ENCODE data around the gene SETBP1.

Gene SETBP1

DNA sequence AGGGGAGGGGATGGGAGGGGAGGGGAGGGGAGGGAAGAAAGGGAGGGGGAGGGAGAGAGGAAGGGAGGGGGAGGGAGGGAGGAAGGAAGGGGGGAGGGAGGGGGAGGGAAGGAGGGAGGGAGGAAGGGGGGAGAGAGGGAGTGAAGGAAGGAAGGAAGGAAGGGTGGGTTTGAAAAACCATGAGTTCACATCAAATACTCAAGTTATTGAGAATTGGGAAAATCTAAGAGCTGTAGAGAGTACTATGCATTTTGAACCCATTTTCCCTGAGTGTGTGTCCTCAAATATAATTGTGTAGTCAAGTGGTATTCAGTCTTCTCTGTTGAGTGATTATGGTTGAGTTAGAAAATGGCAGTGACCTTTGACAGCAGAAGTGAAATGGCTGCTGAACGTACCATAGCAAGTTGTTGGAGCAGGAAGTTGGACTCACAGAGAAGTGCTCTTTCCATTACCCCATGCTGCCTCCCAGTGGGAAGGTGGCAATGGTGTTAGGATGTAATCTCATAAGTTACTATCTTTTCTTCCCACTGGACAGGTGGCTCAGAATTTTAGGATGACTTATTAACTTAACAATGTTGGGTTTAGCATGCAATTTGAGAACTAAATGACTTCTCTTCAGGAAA is 214.6 kb downstream of the SETBP1 start:
- no peak overlapping the region for H3K4me2 ChIP-seq (ENCODE audit: low read length)
- H3K4me1 ChIP-seq (ENCODE audit: insufficient read depth, low read length, severe bottlenecking): no peaks in the 10 kb centered on the region
- no peaks in the 10 kb centered on the region for H3K9me2 ChIP-seq (ENCODE audit: low read depth, low read length)
- H2AFZ ChIP-seq (ENCODE audit: low read length): no peak overlapping the region
- H3K36me3 ChIP-seq (ENCODE audit: insufficient read depth, low read length): peaks cover 9% of the 10 kb centered on the region; the same call in 1 of the 2 replicates
- H3F3A ChIP-seq (ENCODE audit: insufficient read depth, low read length): no peaks in the 10 kb centered on the region
- H3K9me3 ChIP-seq (ENCODE audit: low read length): 0 out of 2 replicates have a peak, but pooled peaks cover 4% of the 10 kb centered on the region
- no peak overlapping the region for H3K4me3 ChIP-seq (ENCODE audit: low read depth, low read length, poor library complexity, severe bottlenecking)
- H4K20me1 ChIP-seq (ENCODE audit: insufficient read depth, low read length): no peaks in the 10 kb centered on the region
- no peak overlapping the region for H3K27ac ChIP-seq (ENCODE audit: low read depth, low read length, poor library complexity, severe bottlenecking)
- no peaks in the 10 kb centered on the region for H3K27me3 ChIP-seq (ENCODE audit: insufficient read depth, low read length)
- H3K79me2 ChIP-seq (ENCODE audit: insufficient read depth, low read length): no peaks in the 10 kb centered on the region
- TF ChIP-seq CTCF (IDR thresholded peaks at IDR 0.05; ENCODE audit: low read length) (peak; percentile 48), EZH2 (IDR thresholded peaks at IDR 0.05; ENCODE audit: borderline replicate concordance, low read length) (no peak)
- no peak overlapping the region for H3K9ac ChIP-seq (ENCODE audit: low read length)

GRCh38 chr18:44896846-44897245 is 216.2 kb downstream of the SETBP1 start:
- Histone ChIP-seq H3K4me1 (ENCODE audit: insufficient read depth, low read length, severe bottlenecking) (no peaks in the 10 kb centered on the region), H3F3A (ENCODE audit: insufficient read depth, low read length) (no peaks in the 10 kb centered on the region), H3K4me2 (ENCODE audit: low read length) (no peak overlapping the region), H3K9me2 (ENCODE audit: low read depth, low read length) (no peaks in the 10 kb centered on the region), H3K36me3 (ENCODE audit: insufficient read depth, low read length) (no peaks in the 10 kb centered on the region), H3K9ac (ENCODE audit: low read length) (no peak overlapping the region), H3K27ac (ENCODE audit: low read depth, low read length, poor library complexity, severe bottlenecking) (no peak overlapping the region), H3K79me2 (ENCODE audit: insufficient read depth, low read length) (no peaks in the 10 kb centered on the region), H2AFZ (ENCODE audit: low read length) (no peak overlapping the region), H4K20me1 (ENCODE audit: insufficient read depth, low read length) (no peaks in the 10 kb centered on the region), H3K27me3 (ENCODE audit: insufficient read depth, low read length) (no peaks in the 10 kb centered on the region), H3K4me3 (ENCODE audit: low read depth, low read length, poor library complexity, severe bottlenecking) (no peak overlapping the region), H3K9me3 (ENCODE audit: low read length) (no peaks in the 10 kb centered on the region)
- TF ChIP-seq CTCF (IDR thresholded peaks at IDR 0.05; ENCODE audit: low read length) (no peak), EZH2 (IDR thresholded peaks at IDR 0.05; ENCODE audit: borderline replicate concordance, low read length) (no peak)

DNA sequence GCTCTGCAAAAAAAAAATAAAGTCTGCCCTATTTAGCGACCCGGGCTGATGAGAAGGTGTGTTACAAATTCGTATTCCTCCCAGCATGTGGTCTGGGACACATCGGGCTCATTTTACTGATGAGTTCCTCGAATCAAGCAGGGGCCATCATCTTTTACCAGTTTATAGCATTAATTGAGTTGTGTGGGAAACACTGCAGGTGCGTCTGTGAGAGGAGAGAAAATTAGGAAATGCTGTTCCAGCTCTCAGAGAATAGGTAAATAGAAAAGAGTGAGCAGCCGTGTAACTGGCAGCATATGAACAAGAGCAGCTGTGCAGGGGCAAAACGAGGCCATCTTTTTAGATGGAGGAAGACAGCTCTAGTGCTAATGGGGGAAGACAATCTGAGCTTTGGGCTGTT is 216.7 kb downstream of the SETBP1 start:
- Histone ChIP-seq H3K36me3 (ENCODE audit: insufficient read depth, low read length) (no peaks in the 10 kb centered on the region), H3K9me2 (ENCODE audit: low read depth, low read length) (no peaks in the 10 kb centered on the region), H3K4me2 (ENCODE audit: low read length) (no peak overlapping the region), H3K27me3 (ENCODE audit: insufficient read depth, low read length) (no peaks in the 10 kb centered on the region), H3K79me2 (ENCODE audit: insufficient read depth, low read length) (no peaks in the 10 kb centered on the region), H3K9me3 (ENCODE audit: low read length) (no peaks in the 10 kb centered on the region), H3K27ac (ENCODE audit: low read depth, low read length, poor library complexity, severe bottlenecking) (no peak overlapping the region), H4K20me1 (ENCODE audit: insufficient read depth, low read length) (no peaks in the 10 kb centered on the region), H2AFZ (ENCODE audit: low read length) (no peak overlapping the region), H3F3A (ENCODE audit: insufficient read depth, low read length) (no peaks in the 10 kb centered on the region), H3K9ac (ENCODE audit: low read length) (no peak overlapping the region), H3K4me1 (ENCODE audit: insufficient read depth, low read length, severe bottlenecking) (no peaks in the 10 kb centered on the region), H3K4me3 (ENCODE audit: low read depth, low read length, poor library complexity, severe bottlenecking) (no peak overlapping the region)
- no peak for TF ChIP-seq EZH2 (IDR thresholded peaks at IDR 0.05; ENCODE audit: borderline replicate concordance, low read length)
- TF ChIP-seq CTCF (IDR thresholded peaks at IDR 0.05; ENCODE audit: low read length): no peak
